GM18868 (cell line): ENCODE results near the gene CNTNAP2.

Source experiments
- ATAC-seq: cut with Tn5 transposase; IDR thresholded peaks from one replicate; pipeline ENCODE4 v1.9.1; 2021; ENCODE audit warnings: mild to moderate bottlenecking, moderate library complexity; ENCODE audit not compliant: unreplicated experiment

Gene CNTNAP2

DNA sequence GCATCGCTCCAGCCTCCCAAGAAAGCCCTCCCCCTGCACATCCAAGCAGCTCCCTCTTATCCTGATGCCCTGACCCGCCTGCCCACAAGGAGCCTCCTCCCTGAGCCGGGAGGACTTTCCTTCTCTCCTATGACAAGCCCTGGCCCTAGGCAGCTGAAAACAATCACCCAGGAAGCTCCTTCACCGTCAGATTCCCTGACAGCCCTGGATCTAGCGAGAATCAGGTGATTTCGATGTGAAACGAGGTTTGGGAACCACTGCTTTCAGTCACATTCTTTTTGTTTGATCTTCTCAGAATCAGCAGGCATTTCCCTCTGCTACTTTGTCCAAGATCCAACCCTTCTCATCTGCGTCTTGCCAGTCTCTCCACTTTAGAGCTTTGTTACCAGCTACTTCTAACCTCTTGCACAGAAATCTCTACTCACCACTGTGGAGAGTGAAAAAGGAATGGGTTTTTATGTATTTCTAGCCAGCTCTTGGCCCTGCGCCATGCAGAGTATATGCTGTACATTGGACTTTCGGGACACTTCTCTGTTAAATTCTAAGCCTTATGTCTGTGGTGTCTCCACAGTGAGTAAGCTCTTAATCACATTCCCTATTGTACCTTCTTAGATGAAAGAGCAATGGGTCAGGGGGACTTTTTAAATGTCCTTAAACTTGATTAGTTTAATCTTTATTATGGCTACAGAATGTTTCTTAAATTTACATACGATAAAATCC lies 2220.8 kb downstream of the CNTNAP2 start:
- no peak for ATAC-seq

DNA sequence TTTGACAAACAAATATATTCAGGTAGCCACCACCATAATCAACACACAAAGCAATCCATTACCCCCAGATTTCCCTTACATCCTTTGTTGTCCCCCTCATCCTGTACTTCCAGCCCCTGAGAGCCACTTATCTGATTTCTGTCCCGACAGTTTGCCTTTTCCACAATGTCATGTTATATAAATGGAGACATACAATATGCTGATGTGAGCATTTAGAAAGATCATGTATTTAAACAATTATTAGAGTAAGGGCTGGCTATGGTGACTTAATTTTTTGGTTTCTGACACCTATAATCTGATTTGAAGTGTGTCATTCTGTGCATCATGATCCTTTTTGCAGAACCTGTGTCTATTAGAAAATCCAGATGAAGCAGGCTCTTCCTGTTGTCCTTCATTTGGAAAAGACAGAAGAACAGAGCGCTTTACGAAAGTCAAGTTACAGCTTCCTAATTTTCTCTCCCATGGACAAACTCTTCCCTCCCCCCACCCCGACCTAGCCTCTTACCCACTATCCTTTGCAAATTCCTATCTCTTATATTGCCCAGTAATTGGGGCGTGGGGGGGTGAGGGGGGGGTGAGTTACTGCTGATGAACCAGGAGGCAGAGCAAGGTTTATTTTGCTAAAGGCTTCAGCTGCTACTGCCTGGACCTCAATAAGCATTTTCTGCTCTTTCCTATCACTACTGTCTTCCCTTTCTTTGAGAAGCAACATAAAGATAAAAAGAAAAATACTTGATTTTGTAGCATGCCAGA lies 2221.6 kb downstream of the CNTNAP2 start:
- ATAC-seq = no peak

DNA sequence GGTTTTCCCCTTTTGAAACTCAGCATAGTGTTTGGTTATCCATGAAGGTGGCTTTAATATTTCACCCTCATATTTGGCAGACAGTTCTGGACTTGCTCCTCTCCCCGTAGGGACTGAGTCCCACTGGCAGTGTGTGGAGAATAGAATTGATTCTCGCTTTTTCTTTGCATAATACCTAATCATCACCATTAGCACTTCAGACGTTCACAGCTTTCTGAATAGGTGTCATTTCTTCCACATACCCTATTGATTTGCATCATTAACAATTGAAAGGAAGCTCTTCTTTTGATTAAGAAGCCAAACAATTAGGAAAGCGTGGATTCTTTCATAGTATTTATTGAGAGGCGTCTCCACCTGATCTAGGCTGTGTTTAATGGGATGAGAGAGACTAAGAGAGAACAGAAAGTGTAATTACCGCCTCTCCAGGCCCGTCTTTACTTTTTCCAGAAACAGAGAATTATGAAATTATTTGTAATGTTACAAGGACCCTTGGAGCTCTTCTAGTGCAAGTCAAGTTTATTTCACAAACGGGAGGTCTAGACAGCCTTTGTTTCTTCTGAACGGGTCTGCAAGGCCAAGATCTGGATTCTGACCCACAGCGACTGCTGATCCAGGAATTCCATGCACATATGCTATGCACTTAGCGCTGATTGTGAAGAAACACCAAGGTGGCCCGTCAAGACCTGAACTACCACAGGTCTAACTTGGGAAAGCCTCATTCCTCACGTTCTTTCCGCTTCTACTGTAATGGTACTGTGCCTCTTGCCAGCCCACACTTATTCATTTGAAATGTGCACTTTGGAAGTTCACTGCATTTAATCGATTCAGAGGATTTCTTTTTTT lies 2224.1 kb downstream of the CNTNAP2 start:
- no peak for ATAC-seq

DNA sequence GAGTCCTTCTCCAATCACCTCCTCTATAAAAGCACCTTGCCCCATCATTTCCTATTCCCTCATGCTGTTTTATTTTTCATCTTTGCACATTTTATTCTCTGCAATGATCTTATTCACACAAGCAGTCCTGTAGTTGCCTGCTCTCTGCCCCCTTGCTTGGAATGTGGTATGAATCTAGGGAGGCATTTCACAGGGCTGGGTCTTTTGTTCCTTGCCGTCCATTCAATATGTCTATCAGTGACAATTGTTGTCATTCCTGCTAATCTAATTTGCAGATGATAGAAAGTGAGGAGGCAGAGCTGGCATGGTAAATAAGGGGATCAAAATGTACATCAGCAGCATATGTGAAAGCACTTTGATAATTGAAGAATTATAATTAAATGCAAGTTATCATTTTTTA lies 2227.8 kb downstream of the CNTNAP2 start:
- ATAC-seq = no peak

DNA sequence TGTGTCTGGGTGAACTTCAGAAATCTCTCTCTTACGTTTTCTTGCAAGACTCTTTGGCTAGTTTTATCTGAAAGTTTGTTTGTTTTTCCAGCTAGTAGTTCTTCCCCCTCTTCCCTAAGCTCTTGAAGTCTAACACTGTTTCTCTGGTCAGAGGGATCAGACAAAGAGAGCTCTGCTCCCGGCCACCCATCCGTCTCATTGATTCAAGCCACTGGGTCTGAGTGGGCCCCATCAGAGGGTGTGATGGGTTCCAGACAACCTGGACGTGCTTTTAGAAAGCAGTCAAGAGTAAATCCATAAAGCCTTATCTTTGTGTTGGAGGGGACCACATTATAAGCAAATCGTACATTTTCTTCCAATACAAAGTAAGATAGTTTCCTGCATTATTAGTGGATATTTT lies 2231.4 kb downstream of the CNTNAP2 start:
- no peak for ATAC-seq

DNA sequence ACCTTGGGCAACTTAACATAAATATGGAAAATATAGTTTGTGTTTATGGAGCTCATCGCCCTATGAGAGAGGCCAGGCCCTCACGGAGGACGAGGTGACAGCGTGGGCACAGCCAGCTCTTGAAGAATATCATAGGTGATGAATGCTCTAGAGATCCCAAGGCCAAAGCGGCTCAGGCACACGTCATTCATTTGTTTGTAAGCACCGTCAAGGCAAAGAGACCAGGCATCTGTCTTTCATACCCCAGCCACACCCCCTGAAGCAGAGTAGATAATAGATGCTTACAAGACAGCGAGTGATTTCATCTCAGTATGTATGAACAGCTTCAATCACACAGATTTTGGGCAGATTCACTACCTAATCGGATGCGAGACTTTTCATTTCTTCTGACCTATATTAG lies 2231.9 kb downstream of the CNTNAP2 start:
- ATAC-seq = no peak

DNA sequence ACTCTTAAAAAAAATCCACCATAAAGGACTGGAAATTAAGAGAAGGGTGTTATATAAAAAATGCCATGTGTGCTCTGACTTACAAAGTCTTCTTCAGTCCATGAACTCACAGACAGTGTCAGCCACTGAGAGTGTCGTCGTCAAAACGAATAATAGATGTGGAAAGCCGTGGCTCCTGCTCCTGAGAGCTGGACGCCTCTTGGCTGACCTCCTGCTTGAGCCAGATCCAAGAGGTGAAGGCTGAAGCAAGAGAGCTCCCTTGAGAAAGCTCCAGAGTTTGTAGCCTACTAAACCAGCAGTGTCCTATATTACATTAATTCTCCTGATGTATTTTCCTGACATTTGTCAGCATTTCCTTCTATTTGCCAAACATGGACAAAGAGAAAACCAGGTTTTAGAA lies 2239.7 kb downstream of the CNTNAP2 start:
- no peak for ATAC-seq

DNA sequence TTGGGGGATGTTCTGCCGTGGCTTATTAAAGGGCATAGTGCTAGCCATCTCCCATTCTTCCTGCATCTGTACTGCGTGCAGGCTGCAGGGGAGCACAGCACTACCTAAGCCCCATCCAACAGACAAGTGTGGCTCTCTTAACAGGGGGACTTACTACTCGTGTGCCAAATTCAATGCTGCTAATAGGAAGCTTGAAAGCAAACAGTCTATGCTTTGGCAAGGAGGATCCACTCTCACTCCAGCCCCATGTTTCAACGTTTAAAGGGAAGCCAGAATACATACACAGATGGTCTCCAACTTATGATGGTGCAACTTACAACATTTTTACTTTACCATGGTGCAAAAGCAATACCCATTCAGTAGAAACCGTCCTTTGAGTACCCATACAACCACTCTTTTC lies 2245.9 kb downstream of the CNTNAP2 start:
- no peak for ATAC-seq

DNA sequence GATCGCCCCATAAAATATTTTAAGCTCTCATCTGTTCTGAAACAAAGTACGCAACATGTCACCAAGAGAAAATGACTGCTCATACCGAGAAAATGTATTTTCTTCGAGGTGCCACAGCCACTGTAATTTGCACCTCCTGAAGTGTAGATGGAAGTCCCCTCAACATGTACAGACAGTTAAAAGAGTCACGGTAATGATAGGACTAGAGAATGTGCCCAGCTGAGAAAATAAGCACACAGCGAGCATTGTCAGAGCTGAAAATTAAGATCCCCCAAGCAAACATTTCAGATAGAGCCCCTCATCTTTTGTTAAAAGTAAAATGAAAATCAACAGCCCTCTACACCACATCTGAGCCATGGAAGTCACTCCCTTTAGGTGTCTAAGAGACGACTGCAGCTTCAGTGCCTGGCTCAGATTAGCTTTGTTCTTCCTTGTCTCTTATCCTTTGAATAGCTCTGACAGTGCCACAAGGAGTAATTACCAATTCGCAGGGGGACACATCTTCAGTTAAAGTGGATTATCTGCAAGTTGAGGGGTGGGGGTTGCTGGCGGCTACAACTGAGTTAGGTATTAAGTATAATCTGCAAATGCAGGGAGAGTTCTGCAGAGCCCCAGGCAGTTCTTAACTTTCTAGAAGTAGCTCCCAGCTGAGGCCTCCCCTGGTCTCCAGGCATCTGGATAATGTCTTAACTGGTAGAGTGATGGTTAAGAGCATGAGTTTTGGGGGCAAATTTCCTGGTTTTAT lies 2251.3 kb downstream of the CNTNAP2 start:
- no peak for ATAC-seq

DNA sequence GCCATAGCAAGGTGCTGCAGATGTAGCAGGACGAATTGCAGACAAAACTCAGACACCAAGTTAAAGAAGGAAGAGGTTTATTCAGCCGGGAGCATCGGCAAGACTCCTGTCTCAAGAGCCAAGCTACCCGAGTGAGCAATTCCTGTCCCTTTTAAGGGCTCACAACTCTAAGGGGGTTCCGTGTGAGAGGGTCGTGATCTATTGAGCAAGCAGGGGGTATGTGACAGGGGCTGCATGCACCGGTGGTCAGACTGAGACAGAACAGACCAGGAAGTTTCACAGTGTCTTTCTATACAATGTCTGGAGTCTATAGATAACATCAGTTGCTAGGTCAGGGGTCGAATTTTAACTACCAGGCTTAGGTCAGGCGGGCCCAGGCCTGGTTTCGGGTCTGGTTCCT lies 2252.0 kb downstream of the CNTNAP2 start:
- no peak for ATAC-seq

DNA sequence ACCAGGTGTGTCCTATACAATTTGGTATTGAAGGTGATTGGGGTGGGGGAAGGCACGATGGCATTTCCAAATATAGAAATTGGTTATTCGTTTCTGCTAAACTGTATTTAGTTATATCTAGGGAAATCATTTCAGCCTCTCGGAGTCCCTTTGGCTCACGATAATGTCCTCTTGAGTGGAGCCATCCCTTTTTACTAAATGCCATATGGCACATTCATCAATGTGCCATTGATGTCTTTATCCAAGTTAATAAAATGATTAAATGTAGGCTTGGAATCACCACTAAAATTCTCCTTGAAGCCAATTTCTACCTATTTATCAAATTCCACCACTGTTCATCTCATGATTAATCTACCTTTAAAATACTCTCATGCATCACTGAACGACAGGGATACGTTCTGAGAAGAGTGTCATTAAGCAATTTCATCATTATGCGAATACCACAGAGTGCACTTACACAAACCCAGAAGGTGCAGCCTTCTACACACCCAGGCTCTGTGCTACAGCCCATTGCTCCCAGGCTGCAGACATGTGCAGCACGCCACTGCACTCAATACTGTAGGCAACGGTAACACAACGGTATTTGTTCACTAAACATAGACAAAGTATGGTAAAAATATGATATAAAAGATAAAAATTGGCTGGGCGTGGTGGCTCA lies 2254.8 kb downstream of the CNTNAP2 start:
- ATAC-seq = no peak

DNA sequence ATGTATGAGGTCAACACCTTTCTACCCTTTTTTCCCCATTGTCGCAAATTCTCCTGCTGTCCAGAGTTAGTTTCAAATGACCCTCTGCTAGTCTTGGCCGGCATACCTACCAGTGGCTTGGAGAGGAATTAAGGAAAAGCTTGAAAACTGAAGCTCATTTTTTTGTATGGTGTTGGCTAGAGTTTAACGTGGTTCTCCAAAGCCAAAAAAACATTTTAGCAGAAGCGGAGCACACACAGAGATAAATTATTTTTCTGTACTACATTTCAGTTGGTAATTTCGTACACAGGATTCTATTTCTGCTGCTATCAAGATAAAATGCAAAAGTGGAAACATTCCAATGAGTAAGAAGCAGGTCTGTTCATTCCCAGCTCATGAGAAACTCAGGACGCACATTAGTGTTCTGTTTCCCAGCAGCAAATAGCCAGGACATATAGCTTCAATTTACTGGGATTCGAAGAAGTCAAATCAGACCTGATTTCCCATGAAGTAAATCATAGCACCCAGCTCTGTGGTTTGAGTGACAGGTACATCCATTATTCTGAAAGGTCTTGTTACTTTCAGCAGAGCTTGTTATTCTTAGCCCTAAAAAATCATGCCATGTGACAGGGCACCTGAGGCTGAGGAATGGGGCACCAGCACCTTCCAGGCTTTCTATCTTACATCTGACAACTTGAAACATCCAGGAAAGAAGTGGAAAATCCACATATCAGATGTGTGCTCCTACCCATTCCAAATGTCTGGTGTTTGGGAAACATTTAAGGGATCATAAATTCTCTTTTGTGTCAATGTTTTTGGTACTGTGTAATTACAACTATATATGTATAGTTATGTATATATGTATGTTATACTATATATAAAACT lies 2258.0 kb downstream of the CNTNAP2 start:
- ATAC-seq = no peak

DNA sequence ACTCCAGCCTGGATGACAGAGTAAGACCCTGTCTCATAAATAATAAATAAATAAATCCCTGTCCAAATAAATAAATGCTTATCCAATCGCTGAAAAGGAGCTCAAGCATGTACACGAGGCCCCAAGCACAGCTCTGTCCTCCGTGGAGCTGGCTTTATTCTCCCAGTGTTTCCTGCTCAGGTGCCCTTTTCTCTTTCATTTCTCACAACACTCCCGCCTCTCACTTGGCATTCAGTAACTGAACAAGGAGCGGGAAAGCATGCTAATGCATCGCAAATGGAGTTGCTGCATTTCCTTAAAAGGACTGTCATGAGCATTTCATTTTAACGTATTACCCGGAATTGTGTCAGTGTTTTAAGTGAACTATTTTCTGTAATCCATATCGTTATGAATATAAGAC lies 2263.1 kb downstream of the CNTNAP2 start:
- no peak for ATAC-seq

DNA sequence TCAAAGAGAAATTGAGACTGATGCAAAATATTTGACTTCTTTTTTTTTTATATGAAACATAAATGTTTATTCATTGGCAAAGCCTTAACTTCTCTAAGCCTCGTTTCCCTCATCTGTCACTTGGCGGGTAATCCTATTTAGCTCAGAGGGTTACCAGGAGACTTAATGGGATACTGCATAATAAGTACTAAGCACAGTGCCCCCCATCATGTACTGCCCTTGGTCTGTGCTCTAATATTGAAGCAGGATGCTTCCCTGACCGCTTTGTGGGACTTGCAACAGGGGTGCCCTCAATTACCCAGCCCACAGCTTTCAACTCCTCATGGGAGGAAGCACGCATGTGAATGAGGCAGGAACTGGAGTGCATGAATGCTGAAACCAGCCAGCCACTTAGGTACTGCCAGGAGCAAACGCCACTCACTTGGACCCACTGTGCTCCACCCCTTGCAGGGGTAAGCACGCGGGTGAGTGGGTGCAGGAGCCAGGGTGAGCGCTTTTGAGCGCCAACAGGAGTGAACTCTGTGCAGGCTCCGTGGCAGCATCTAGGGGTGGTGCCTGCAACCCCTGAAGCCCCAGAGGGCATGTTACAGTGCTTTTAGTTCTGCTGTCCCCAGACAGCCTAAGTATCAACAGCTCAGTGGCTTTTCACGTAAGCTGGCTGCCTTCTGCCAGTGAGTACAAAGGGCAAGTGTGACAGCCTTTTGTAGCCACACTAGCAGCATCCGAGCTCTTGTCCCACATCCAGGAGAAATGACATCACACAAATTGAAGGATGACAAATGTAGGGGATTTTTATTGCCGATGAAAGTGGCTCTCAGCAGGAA lies 2264.2 kb downstream of the CNTNAP2 start:
- ATAC-seq = no peak

DNA sequence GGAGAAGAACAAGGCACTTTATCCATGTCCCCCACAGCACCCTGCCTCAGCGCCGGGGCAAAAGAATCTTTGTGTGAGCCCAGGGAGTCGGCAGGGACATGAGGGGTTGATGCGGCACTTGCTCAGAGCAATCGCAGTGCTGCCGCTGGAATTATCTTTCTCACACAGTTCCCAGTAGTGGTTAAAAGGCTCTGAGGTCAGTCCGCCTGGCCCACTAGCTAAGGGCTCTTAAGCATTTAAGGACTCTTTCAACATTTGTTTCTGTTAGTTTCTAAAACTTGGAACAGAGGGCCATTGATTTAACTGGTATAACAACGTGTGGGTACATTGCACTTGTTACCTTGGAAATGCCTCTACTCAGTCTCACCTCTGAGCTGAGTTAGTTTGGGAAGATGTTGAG lies 2266.0 kb downstream of the CNTNAP2 start:
- ATAC-seq = no peak

DNA sequence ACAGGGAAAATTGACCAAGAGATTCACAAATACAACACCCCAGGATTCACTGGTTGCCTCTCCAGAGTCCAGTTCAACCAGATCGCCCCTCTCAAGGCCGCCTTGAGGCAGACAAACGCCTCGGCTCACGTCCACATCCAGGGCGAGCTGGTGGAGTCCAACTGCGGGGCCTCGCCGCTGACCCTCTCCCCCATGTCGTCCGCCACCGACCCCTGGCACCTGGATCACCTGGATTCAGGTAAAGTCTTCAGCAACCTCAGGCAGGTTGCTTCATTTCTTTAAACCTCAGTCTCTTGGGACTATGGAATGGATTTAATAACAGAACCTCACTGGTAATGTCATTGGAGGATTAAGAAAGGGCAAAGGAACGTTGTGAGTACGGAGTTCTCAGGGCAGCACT lies 2267.1 kb downstream of the CNTNAP2 start:
- no peak for ATAC-seq

DNA sequence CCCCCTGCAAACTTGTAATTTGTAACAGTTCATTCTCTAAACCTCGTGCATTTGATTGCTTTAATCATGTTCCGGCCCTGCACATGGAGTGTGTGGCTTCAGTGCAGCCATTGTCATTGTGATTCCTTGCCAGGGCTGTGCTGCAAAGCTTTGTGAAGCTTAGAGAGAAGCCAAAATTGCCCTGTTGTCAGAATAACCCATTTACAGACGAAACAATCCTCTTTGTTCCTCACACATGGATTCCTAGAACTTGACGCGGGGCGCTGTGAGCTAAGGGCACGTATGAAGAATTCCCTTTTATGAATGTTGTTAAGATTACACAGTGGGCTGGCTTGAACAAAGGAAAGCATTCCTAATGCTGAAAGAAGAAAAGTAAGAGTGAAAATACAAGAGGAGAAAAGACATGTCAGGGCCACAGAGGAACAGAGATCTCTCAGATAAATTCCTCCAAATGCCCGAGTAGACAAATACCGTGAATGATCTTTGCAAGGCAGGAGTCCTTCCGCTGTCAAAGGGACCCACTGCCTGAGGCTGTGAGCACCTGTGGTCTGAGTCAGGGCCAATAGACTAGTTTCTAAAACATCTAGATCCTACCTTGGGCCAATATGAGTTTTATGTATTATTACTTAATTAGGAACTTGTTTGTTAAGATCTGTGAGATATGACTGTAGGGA lies 2268.5 kb downstream of the CNTNAP2 start:
- ATAC-seq = no peak

DNA sequence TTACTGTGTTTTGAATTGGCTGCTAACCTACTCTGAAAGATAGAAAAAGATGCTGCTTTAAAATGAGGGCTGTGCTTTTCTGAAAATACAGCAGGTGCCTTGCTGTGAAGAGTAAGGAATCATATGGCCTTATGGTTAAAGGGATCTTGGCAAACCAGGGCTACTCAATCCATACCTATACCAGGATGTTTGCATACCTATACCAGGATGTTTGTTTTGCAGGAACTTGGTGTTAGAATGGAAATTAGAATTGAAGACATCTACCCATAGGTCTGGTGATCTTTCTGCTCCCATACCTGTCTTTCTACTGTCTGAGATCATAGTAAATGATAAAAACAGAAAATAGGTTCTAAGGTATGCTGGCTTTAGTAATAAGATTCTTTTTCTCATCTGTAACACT lies 2273.8 kb downstream of the CNTNAP2 start:
- no peak for ATAC-seq
